Osteoblast (primary cell): ENCODE data around the gene NPAS3. TPM values are rescaled to one million over a fixed set of nuclear protein-coding genes. Genes with fewer than 3 reads are reported as not detected.

Experiments
- DNase-seq: peaks from one replicate; pipeline ENCODE4 v3.0.0; 2011; ENCODE audit warnings: low spot score, mixed read lengths; ENCODE audit not compliant: insufficient read length; ENCODE audit errors: missing footprints
- H2AFZ ChIP-seq: 2 replicates; pipeline ENCODE4 v1.6.0; 2011; ENCODE audit warnings: mild to moderate bottlenecking, low read length
- H3K27ac ChIP-seq: 2 replicates; pipeline ENCODE4 v1.5.1; 2011; ENCODE audit warnings: mild to moderate bottlenecking, low read depth, low read length, moderate library complexity
- H3K27me3 ChIP-seq: 2 replicates; pipeline ENCODE4 v1.6.0; 2012; ENCODE audit warnings: mild to moderate bottlenecking, control low read depth, inconsistent platforms, low read length, moderate library complexity; ENCODE audit not compliant: insufficient read depth
- H3K36me3 ChIP-seq: 2 replicates; pipeline ENCODE4 v1.5.1; 2011; ENCODE audit warnings: mild to moderate bottlenecking, low read length, control low read depth, moderate library complexity; ENCODE audit not compliant: insufficient read depth
- H3K4me1 ChIP-seq: 2 replicates; pipeline ENCODE4 v1.5.1; 2011; ENCODE audit warnings: mild to moderate bottlenecking, low read length, control low read depth, moderate library complexity; ENCODE audit not compliant: insufficient read depth
- H3K4me2 ChIP-seq: 2 replicates; pipeline ENCODE4 v1.6.0; 2011; ENCODE audit warnings: mild to moderate bottlenecking, low read length; ENCODE audit not compliant: insufficient read depth
- H3K4me3 ChIP-seq: fragments of 200-600 bp; sonication (generic); 3 replicates; pipeline ENCODE4 v1.5.1; 2012; ENCODE audit warnings: mild to moderate bottlenecking, low read length, inconsistent platforms; ENCODE audit not compliant: insufficient read depth
- H3K79me2 ChIP-seq: 2 replicates; pipeline ENCODE4 v1.6.0; 2012; ENCODE audit warnings: mild to moderate bottlenecking, low read length, control low read depth, inconsistent platforms; ENCODE audit not compliant: insufficient read depth
- H3K9me3 ChIP-seq: 2 replicates; pipeline ENCODE4 v1.5.1; 2011; ENCODE audit warnings: low read depth, low read length, control low read depth
- H4K20me1 ChIP-seq: 2 replicates; pipeline ENCODE4 v1.6.0; 2012; ENCODE audit warnings: mild to moderate bottlenecking, low read length, control low read depth; ENCODE audit not compliant: insufficient read depth
- CTCF ChIP-seq: IDR thresholded peaks from 2 replicates; pipeline ENCODE4 v1.5.1; 2011; ENCODE audit warnings: mild to moderate bottlenecking, low read depth, low read length, moderate library complexity; ENCODE audit errors: extremely low read depth
- total RNA-seq: library from RNA; depleted of rRNA; stranded (reverse); fragments of >200 nt; gene quantifications from 2 replicates; pipeline ENCODE4 v1.2.3, GENCODE V29; 2012

NPAS3 gene
- total RNA-seq, 1 donor, result 0.72 TPM

- Histone ChIP-seq H3K27me3 (no peaks in the 10 kb centered on the region), H3K27ac (no peak overlapping the region), H3K79me2 (no peaks in the 10 kb centered on the region), H3K36me3 (no peaks in the 10 kb centered on the region), H3K4me2 (no peak overlapping the region), H3K4me1 (no peaks in the 10 kb centered on the region), H3K4me3 (no peak overlapping the region), H4K20me1 (no peaks in the 10 kb centered on the region), H2AFZ (no peak overlapping the region), H3K9me3 (no peaks in the 10 kb centered on the region)
- no peak for DNase-seq
- TF ChIP-seq CTCF, result no peak
Measured at GRCh38 chr14:33545696-33546095, 607.0 kb downstream of the NPAS3 start.

- no peak overlapping the region for H3K4me3 ChIP-seq
- no peak for DNase-seq
- TF ChIP-seq CTCF, result no peak
- H3K36me3 ChIP-seq, result no peaks in the 10 kb centered on the region
- no peaks in the 10 kb centered on the region for H3K4me1 ChIP-seq
- no peak overlapping the region for H3K4me2 ChIP-seq
- H4K20me1 ChIP-seq, result no peaks in the 10 kb centered on the region
- no peak overlapping the region for H3K27ac ChIP-seq
- H3K79me2 ChIP-seq, result no peaks in the 10 kb centered on the region
- no peak overlapping the region for H2AFZ ChIP-seq
- H3K27me3 ChIP-seq, result no peaks in the 10 kb centered on the region
- H3K9me3 ChIP-seq, result no peaks in the 10 kb centered on the region
Measured at GRCh38 chr14:33548606-33549005, 609.9 kb downstream of the NPAS3 start.

GRCh38 chr14:33551963-33552362 is 613.3 kb downstream of the NPAS3 start:
- no peak for TF ChIP-seq CTCF
- Histone ChIP-seq H3K9me3 (no peaks in the 10 kb centered on the region), H3K4me2 (no peak overlapping the region), H3K27ac (no peak overlapping the region), H4K20me1 (no peaks in the 10 kb centered on the region), H3K27me3 (no peaks in the 10 kb centered on the region), H3K4me3 (no peak overlapping the region), H3K4me1 (peaks cover 5% of the 10 kb centered on the region), H3K36me3 (no peaks in the 10 kb centered on the region), H3K79me2 (no peaks in the 10 kb centered on the region), H2AFZ (no peak overlapping the region)
- DNase-seq, result peak; percentile 61

- Histone ChIP-seq H3K27ac (no peak overlapping the region), H3K4me1 (peaks cover 5% of the 10 kb centered on the region), H3K9me3 (no peaks in the 10 kb centered on the region), H3K4me2 (no peak overlapping the region), H3K27me3 (no peaks in the 10 kb centered on the region), H3K79me2 (no peaks in the 10 kb centered on the region), H2AFZ (no peak overlapping the region), H3K36me3 (no peaks in the 10 kb centered on the region), H4K20me1 (no peaks in the 10 kb centered on the region), H3K4me3 (no peak overlapping the region)
- DNase-seq, result no peak
- no peak for TF ChIP-seq CTCF
Measured at GRCh38 chr14:33553706-33554278, 615.1 kb downstream of the NPAS3 start.
